K562 (cell line): ENCODE results near the gene ADCY9. TPM values are rescaled to one million over a fixed set of nuclear protein-coding genes. Genes with fewer than 3 reads are reported as not detected.
"Not testable (repeated sequence)": the region's sequence is repeated elsewhere in the genome, so short reads cannot be mapped to it uniquely, and the experiment has no call there.

ENCODE experiments used
- ATAC-seq: fragments of 200-7000 bp; cut with Tn5 transposase; 3 replicates; pipeline ENCODE4 v1.9.1; 2020; ENCODE audit warnings: moderate library complexity
- BruUV-seq: library from RNA; stranded (reverse); fragments of 400-500 nt; replicated peaks from 2 replicates; lab custom pipeline; 2021; lab: Mats Ljungman, UMichigan
- CTCF ChIA-PET: fragments of 300-600 bp; formaldehyde crosslinking; extraction: SDS; loops from one replicate; lab custom pipeline; 2021; ENCODE audit warnings: low intra/inter-chr PET ratio; lab: Yijun Ruan, JAX
- POLR2A ChIA-PET: fragments of 300-600, 350-650 bp; sonication (Branson Sonifier 250); formaldehyde crosslinking; extraction: SDS; loops from one replicate; lab custom pipeline; 2021; ENCODE audit warnings: antibody characterized with exemption, inconsistent platforms; lab: Yijun Ruan, JAX
- DNase-seq, 4 experiments: peaks; one replicate each; pipeline versions ENCODE4 v3.0.0 to v3.0.0-alpha.2; 2011 to 2018; ENCODE audit warnings: low spot score in 3 of 4, mixed read lengths in 3 of 4; ENCODE audit errors: extremely low read depth in 1 of 4
- FAIRE-seq: peaks from 2 replicates; lab custom pipeline; 2011; peaks lifted over from hg19 to GRCh38; lab: Jason Lieb, UNC
- H2AFZ ChIP-seq: 2 replicates; pipeline ENCODE4 v1.6.0; 2011; ENCODE audit warnings: low read depth, low read length, control low read depth, inconsistent platforms
- H3K27ac ChIP-seq: fragments of 200-600 bp; 3 replicates; pipeline ENCODE4 v1.8.0; 2011; ENCODE audit warnings: low read depth, mild to moderate bottlenecking, control low read depth, inconsistent platforms, low read length, moderate library complexity, mixed read lengths; ENCODE audit errors: extremely low read depth
- H3K27me3 ChIP-seq, 2 experiments: fragments of 300-600 bp in 1 of 2; 2 replicates in 1 of 2; 3 replicates in 1 of 2; pipeline versions ENCODE4 v1.6.0 to v1.8.0; 2011; ENCODE audit warnings: inconsistent platforms in 2 of 2, low read length in 2 of 2, mild to moderate bottlenecking in 1 of 2, mixed read lengths in 1 of 2, moderate library complexity in 1 of 2; ENCODE audit not compliant: control insufficient read depth in 2 of 2, insufficient read depth in 2 of 2
- H3K36me3 ChIP-seq: fragments of 300-600 bp; 3 replicates; pipeline ENCODE4 v1.8.0; 2011; ENCODE audit warnings: mild to moderate bottlenecking, low read length, inconsistent platforms; ENCODE audit not compliant: control insufficient read depth, insufficient read depth
- H3K4me1 ChIP-seq, 2 experiments: fragments of 200-600 bp in 1 of 2; replicated peaks in 1 of 2; 2 replicates in 1 of 2; 3 replicates in 1 of 2; pipeline versions ENCODE4 v1.5.1 to v1.8.0; 2011; ENCODE audit warnings: inconsistent platforms in 2 of 2, low read length in 2 of 2, mild to moderate bottlenecking in 1 of 2, mixed read lengths in 1 of 2, moderate library complexity in 1 of 2; ENCODE audit not compliant: control insufficient read depth in 2 of 2, insufficient read depth in 2 of 2
- H3K4me2 ChIP-seq: 2 replicates; pipeline ENCODE4 v1.6.1; 2011; ENCODE audit warnings: low read length, control low read depth, inconsistent platforms, mixed read lengths; ENCODE audit not compliant: insufficient read depth
- H3K4me3 ChIP-seq: fragments of 200-600 bp; sonication (generic), shearing (Covaris generic); 2 replicates; pipeline ENCODE4 v1.5.1; 2016; ENCODE audit warnings: control low read depth, inconsistent platforms
- H3K79me2 ChIP-seq: fragments of 200-600 bp; 3 replicates; pipeline ENCODE4 v1.8.0; 2011; ENCODE audit warnings: low read length, inconsistent platforms; ENCODE audit not compliant: control insufficient read depth, insufficient read depth
- H3K9ac ChIP-seq, 2 experiments: 2 replicates each; pipeline versions ENCODE4 v1.6.0 to v1.6.1; 2011; ENCODE audit warnings: low read depth in 2 of 2, low read length in 2 of 2, control low read depth in 1 of 2, inconsistent platforms in 1 of 2, mild to moderate bottlenecking in 1 of 2, mixed read lengths in 1 of 2; ENCODE audit not compliant: insufficient read depth in 1 of 2
- H3K9me1 ChIP-seq: one replicate; pipeline ENCODE4 v1.6.0; 2011; ENCODE audit warnings: inconsistent platforms, mild to moderate bottlenecking, low read length, moderate library complexity; ENCODE audit not compliant: control insufficient read depth, insufficient read depth
- H3K9me3 ChIP-seq: replicated peaks from 2 replicates; pipeline ENCODE4 v1.5.1; 2011; ENCODE audit warnings: low read depth, low read length, inconsistent platforms; ENCODE audit not compliant: control insufficient read depth, insufficient read depth
- H4K20me1 ChIP-seq: replicated peaks from 2 replicates; pipeline ENCODE4 v1.6.1; 2011; ENCODE audit warnings: low read length, inconsistent platforms, mixed read lengths; ENCODE audit not compliant: control insufficient read depth, insufficient read depth
- WGBS: fragments of 100-300 bp; shearing (Covaris generic); methylation state at CpG from one replicate; pipeline ENCODE4 v1.1.6; 2016; ENCODE audit warnings: low coverage, mixed read lengths; ENCODE audit not compliant: insufficient coverage; ENCODE audit errors: missing lambda C conversion rate; 5-methylcytosine and 5-hydroxymethylcytosine counted together
- in situ Hi-C: fragments of 300-500 bp; cut with MboI; formaldehyde crosslinking; loops from 4 replicates; pipeline ENCODE4 v1.15.0; 2018; ENCODE audit warnings: inconsistent platforms, mixed read lengths
- intact Hi-C: fragments of 100-400 bp; cut with micrococcal nuclease; formaldehyde crosslinking; loops from 2 replicates; pipeline ENCODE4 v1.14.2; 2022
- polyA plus RNA-seq, 8 experiments: library from polyadenylated mRNA; depleted of rRNA in 4 of 8; stranded (reverse) in 5 of 8; unstranded in 3 of 8; fragments of >200 nt; fragmentation: Nextera tagmentation in 2 of 8; fragmentation: Illumina TruSeq in 1 of 8; extraction: Ambion mirVana in 2 of 8; extraction: Trizol in 1 of 8; gene quantifications; 2 replicates each; pipeline versions ENCODE4 v1.2.1 to v1.2.3, GENCODE V29; 2011 to 2014; ENCODE audit warnings: inconsistent platforms in 1 of 8, missing spikeins in 1 of 8
- total RNA-seq, 7 experiments: library from RNA; depleted of rRNA in 6 of 7; stranded (reverse); fragments of >200 nt in 6 of 7; fragmentation: Illumina TruSeq in 2 of 7; extraction: Trizol in 2 of 7; gene quantifications; 2 replicates each; pipeline versions ENCODE4 v1.2.1 to v1.2.3, GENCODE V29; 2011 to 2021; ENCODE audit warnings: low replicate concordance in 1 of 7
- TF ChIP-seq, protein P1 (sequence below), 2 experiments: fragments of 450-650 bp in 1 of 2; sonication (generic) in 1 of 2; formaldehyde crosslinking in 1 of 2; IDR thresholded peaks in 1 of 2; conservative IDR thresholded peaks in 1 of 2; 2 replicates each; pipeline versions ENCODE4 v1.6.1 to v1.8.1; 2016 to 2023; ENCODE audit warnings: mild to moderate bottlenecking in 2 of 2, moderate library complexity in 2 of 2, inconsistent platforms in 1 of 2, missing genetic modification reagents in 1 of 2

The ADCY9 gene
- total and polyA plus RNA-seq, 9 of the 15 experiments (the other 6 are each of a cell fraction or from before 2014, with no cell fraction given): 0.03 to 0.29 (median 0.17) TPM

DNA sequence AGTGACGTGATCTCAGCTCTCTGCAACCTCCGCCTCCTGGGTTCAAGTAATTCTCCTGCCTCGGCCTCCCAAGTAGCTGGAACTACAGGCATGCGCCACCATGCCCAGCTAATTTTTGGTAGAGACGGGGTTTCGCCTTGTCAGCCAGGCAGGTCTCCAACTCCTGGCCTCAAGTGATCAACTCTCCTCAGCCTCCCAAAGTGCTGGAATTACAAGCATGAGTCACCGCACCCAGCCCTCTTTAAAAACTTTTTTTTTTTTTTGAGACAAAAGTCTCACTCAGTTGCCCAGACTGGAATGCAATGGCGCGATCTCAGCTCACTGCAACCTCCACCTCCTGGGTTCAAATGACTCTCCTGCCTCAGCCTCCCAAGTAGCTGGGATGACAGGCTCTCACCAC, 43.1 kb downstream of the ADCY9 start:
- POLR2A ChIA-PET, FAIRE-seq, CTCF ChIA-PET, H3K27ac ChIP-seq, H3K9me3 ChIP-seq, H3K9ac ChIP-seq: not testable (repeated sequence)
- TF ChIP-seq, protein P1, sequence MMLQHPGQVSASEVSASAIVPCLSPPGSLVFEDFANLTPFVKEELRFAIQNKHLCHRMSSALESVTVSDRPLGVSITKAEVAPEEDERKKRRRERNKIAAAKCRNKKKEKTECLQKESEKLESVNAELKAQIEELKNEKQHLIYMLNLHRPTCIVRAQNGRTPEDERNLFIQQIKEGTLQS (IDR thresholded peaks at IDR 0.05): peak; percentile 29; the same call in 1 of the 2 replicates
- TF ChIP-seq, protein P1 (CRISPR knock-in tag; conservative IDR thresholded peaks at IDR 0.05): not testable (repeated sequence)
- TF ChIP-seq, all 486 proteins: peak for 1; not testable (repeated sequence) for 485
- peaks cover 6 to 36% of the 10 kb centered on the region in 2 experiments; a peak in 3 of 5 replicates for H3K27me3 ChIP-seq
- H3K36me3 ChIP-seq, H3K79me2 ChIP-seq, DNase-seq, H4K20me1 ChIP-seq, H3K9me1 ChIP-seq, H3K4me2 ChIP-seq, BruUV-seq, H2AFZ ChIP-seq, intact Hi-C loops, in situ Hi-C loops, ATAC-seq, H3K4me3 ChIP-seq, H3K4me1 ChIP-seq: not testable (repeated sequence)
- 8% methylated on average over 8 of the region's 9 CpGs for WGBS
